GM21825 (cell line): ENCODE measurements around the gene FCN1.

Experiments used
- ATAC-seq: cut with Tn5 transposase; IDR thresholded peaks from one replicate; pipeline ENCODE4 v1.9.1; 2021; ENCODE audit warnings: mild to moderate bottlenecking, moderate library complexity; ENCODE audit not compliant: unreplicated experiment

FCN1 gene

GRCh38 chr9:134880484-134881312 is 37.0 kb downstream of the FCN1 start, which contains the start of gene FCN2:
Gene FCN2, plus strand, starts transcription at chr9:134880810. Its CDS starts 12 bp downstream, at chr9:134880822.
- ATAC-seq = no peak

GRCh38 chr9:134879664-134880483 is 37.8 kb downstream of the FCN1 start:
- ATAC-seq = no peak

GRCh38 chr9:134877541-134877940 is 40.2 kb downstream of the FCN1 start:
- no peak for ATAC-seq

GRCh38 chr9:134875371-134875770 is 42.3 kb downstream of the FCN1 start:
- no peak for ATAC-seq

- ATAC-seq = no peak
Measured at GRCh38 chr9:134872482-134873231, 45.1 kb downstream of the FCN1 start.

- ATAC-seq = no peak
Measured at GRCh38 chr9:134871697-134872340, 45.9 kb downstream of the FCN1 start.

- no peak for ATAC-seq
Measured at GRCh38 chr9:134870746-134871662, 46.7 kb downstream of the FCN1 start.

- ATAC-seq = no peak
Measured at GRCh38 chr9:134870301-134870694, 47.4 kb downstream of the FCN1 start.

- ATAC-seq = no peak
Measured at GRCh38 chr9:134869554-134870300, 48.0 kb downstream of the FCN1 start.

GRCh38 chr9:134868751-134869553 is 48.8 kb downstream of the FCN1 start:
- no peak for ATAC-seq

- no peak for ATAC-seq
Measured at GRCh38 chr9:134867917-134868750, 49.6 kb downstream of the FCN1 start.

- ATAC-seq = no peak
Measured at GRCh38 chr9:134864821-134865190, 52.9 kb downstream of the FCN1 start.

- ATAC-seq = no peak
Measured at GRCh38 chr9:134863941-134864820, 53.5 kb downstream of the FCN1 start.

GRCh38 chr9:134863306-134863902 is 54.3 kb downstream of the FCN1 start:
- no peak for ATAC-seq

- ATAC-seq = no peak
Measured at GRCh38 chr9:134861595-134862334, 55.9 kb downstream of the FCN1 start.
